ENCODE measurements around the gene CDON. TPM values are rescaled to one million over a fixed set of nuclear protein-coding genes. Genes with fewer than 3 reads are reported as not detected.

Gene CDON
- total RNA-seq, 1 experiment from 2014 or later, result 34.1 TPM

DNA sequence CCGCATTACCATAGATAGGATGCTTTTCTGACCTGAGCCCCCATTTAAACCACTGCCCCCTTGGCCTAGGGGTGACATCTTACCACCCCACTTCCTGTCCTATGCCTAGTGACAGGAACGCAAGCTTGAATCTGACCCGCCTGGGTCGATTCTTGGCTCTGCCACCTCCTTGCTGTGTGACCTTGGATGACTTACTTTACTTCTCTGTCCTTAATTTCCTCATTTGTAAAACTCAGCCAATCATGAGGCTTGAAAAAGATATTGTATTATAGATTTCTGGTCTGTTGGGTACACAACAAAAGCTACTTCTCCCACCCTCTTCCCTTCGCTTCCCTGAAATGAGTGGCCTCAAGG is 39.2 kb upstream of the CDON start:
- ChIA-PET POLR2A (no interaction called here), CTCF (no interaction called here)
- H3K36me3 Mint-ChIP-seq, result no peaks in the 10 kb centered on the region
- no peak for TF ChIP-seq JUN (CRISPR knock-in tag; IDR thresholded peaks at IDR 0.05)
- no peak for TF ChIP-seq NFATC4 (CRISPR knock-in tag; IDR thresholded peaks at IDR 0.05)
- TF ChIP-seq, protein P1, sequence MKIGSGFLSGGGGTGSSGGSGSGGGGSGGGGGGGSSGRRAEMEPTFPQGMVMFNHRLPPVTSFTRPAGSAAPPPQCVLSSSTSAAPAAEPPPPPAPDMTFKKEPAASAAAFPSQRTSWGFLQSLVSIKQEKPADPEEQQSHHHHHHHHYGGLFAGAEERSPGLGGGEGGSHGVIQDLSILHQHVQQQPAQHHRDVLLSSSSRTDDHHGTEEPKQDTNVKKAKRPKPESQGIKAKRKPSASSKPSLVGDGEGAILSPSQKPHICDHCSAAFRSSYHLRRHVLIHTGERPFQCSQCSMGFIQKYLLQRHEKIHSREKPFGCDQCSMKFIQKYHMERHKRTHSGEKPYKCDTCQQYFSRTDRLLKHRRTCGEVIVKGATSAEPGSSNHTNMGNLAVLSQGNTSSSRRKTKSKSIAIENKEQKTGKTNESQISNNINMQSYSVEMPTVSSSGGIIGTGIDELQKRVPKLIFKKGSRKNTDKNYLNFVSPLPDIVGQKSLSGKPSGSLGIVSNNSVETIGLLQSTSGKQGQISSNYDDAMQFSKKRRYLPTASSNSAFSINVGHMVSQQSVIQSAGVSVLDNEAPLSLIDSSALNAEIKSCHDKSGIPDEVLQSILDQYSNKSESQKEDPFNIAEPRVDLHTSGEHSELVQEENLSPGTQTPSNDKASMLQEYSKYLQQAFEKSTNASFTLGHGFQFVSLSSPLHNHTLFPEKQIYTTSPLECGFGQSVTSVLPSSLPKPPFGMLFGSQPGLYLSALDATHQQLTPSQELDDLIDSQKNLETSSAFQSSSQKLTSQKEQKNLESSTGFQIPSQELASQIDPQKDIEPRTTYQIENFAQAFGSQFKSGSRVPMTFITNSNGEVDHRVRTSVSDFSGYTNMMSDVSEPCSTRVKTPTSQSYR (CRISPR knock-in tag; IDR thresholded peaks at IDR 0.05), result no peak
- no peak for TF ChIP-seq ATF3 (CRISPR knock-in tag; conservative IDR thresholded peaks at IDR 0.05)
- TF ChIP-seq CREM (CRISPR knock-in tag; IDR thresholded peaks at IDR 0.05), result no peak
- no peak for TF ChIP-seq GRHL2 (CRISPR knock-in tag; IDR thresholded peaks at IDR 0.05; ENCODE audit: insufficient replicate concordance, severe bottlenecking)
- TF ChIP-seq, protein P2, sequence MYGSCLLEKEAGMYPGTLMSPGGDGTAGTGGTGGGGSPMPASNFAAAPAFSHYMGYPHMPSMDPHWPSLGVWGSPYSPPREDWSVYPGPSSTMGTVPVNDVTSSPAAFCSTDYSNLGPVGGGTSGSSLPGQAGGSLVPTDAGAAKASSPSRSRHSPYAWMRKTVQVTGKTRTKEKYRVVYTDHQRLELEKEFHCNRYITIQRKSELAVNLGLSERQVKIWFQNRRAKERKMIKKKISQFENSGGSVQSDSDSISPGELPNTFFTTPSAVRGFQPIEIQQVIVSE (CRISPR knock-in tag; IDR thresholded peaks at IDR 0.05; ENCODE audit: borderline replicate concordance), result no peak
- no peak for TF ChIP-seq ZNF425 (CRISPR knock-in tag; conservative IDR thresholded peaks at IDR 0.05)
- no peak for TF ChIP-seq ATF2 (CRISPR knock-in tag; IDR thresholded peaks at IDR 0.05; ENCODE audit: borderline replicate concordance, low read depth)
- TF ChIP-seq NR1H2 (CRISPR knock-in tag; IDR thresholded peaks at IDR 0.05), result no peak
- no peak for TF ChIP-seq NR2C2 (CRISPR knock-in tag; IDR thresholded peaks at IDR 0.05)
- TF ChIP-seq TEAD1 (CRISPR knock-in tag; IDR thresholded peaks at IDR 0.05), result no peak
- TF ChIP-seq ELF4 (CRISPR knock-in tag; IDR thresholded peaks at IDR 0.05; ENCODE audit: low read depth), result no peak
- TF ChIP-seq, protein P3, sequence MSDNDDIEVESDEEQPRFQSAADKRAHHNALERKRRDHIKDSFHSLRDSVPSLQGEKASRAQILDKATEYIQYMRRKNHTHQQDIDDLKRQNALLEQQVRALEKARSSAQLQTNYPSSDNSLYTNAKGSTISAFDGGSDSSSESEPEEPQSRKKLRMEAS (CRISPR knock-in tag; IDR thresholded peaks at IDR 0.05), result no peak
- TF ChIP-seq PRRX2 (CRISPR knock-in tag; IDR thresholded peaks at IDR 0.05), result no peak
- TF ChIP-seq FOXP1 (CRISPR knock-in tag; IDR thresholded peaks at IDR 0.05; ENCODE audit: borderline replicate concordance), result no peak
- TF ChIP-seq TEAD4 (CRISPR knock-in tag; IDR thresholded peaks at IDR 0.05), result no peak
- TF ChIP-seq STAT6 (CRISPR knock-in tag; conservative IDR thresholded peaks at IDR 0.05; ENCODE audit: low read depth), result no peak
- TF ChIP-seq, protein P4, sequence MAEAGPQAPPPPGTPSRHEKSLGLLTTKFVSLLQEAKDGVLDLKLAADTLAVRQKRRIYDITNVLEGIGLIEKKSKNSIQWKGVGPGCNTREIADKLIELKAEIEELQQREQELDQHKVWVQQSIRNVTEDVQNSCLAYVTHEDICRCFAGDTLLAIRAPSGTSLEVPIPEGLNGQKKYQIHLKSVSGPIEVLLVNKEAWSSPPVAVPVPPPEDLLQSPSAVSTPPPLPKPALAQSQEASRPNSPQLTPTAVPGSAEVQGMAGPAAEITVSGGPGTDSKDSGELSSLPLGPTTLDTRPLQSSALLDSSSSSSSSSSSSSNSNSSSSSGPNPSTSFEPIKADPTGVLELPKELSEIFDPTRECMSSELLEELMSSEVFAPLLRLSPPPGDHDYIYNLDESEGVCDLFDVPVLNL (CRISPR knock-in tag; IDR thresholded peaks at IDR 0.05; ENCODE audit: borderline replicate concordance, low read depth), result no peak
- no peak overlapping the region for H3K4me3 Mint-ChIP-seq
- DNase-seq (ENCODE audit: low spot score) (no peak), ATAC-seq (no peak)
- peaks cover 74% of the 10 kb centered on the region for H3K4me1 Mint-ChIP-seq
- H3K27ac Mint-ChIP-seq, result no peak overlapping the region
- H3K9me3 Mint-ChIP-seq, result no peaks in the 10 kb centered on the region
- peaks cover 3% of the 10 kb centered on the region for H3K27me3 Mint-ChIP-seq (ENCODE audit: low read depth)
